NCI-H2081 treated with DMSO at 0.1 percent for 48 hours (cell line): Measurements from ENCODE around the gene TRIM2.

Source experiments
- DNase-seq: peaks from one replicate; lab custom pipeline; 2025; lab: John Stamatoyannopoulos, UW

TRIM2 gene

DNA sequence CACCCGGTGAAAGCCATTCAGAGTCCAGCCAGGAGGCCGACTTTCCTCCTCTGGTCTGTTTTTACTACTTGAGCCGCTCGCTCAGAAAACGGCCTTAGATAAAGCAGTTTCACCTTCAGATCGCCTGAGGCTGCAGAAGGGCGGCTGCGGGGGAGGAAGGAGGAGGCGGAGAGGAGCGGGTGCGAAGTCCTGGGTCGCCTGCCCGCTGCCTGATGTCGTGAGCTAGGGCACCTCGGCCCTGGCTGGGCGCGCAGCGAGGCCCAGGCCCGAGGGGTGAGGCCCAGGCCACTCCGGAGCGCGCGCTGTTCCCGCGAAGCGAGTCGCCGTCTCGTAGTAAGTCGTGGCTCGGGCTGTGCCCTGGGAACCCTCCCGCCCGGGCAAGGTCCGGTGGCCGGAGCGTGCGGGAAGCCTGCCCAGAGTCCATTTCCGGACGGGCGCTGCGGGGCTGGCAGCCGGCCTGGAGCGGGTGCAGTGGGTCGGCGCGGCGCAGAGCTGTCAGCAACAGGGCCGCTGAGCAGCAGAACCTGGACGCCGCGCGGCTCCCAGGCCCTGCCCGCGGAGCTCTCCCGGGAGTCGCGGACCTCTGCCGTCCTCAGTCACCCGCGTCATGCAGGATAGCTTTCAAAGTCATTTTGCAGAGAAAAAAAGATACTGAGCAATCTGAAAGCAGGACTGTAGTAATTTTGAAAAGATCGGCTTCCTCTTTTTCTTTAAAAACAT is 18.6 kb downstream of the TRIM2 start:
- DNase-seq = no peak

DNA sequence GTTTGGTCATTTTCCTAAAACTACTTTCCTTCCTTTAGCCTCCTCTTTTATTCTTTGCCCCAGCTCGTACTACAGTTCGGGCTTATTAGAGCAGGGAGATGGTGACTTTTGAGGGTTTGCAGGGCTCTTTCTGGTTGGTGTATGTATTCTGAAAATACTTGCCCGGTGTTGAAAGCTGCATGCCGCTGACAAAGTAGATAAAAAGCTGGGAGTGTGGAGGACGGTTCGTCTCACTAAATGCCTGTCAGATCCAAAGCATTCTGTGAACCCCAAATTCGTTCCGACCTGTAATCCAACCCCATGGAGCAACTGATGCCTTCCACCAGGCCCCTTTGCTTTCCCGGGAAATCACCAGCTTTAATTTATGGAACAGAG is 19.2 kb downstream of the TRIM2 start:
- DNase-seq = no peak

DNA sequence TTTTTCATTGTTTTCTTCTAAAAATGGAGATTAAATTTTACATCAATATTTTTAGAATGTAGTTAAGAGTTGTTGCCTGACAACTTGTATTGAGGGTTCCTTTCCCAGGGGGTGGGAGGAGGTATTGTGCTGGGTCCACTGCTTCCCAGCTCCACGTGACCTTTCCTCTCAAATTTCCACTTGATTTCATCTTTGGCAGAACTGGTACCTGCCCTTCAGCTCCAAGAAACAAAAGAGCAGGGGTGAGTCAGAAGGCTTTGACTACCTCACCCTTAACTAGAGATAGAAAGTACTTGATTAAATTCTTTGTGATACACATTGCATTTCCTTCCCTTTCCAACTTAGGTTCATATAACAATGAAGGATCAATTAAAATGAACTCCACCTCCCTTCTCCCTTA is 19.7 kb downstream of the TRIM2 start:
- DNase-seq = no peak

DNA sequence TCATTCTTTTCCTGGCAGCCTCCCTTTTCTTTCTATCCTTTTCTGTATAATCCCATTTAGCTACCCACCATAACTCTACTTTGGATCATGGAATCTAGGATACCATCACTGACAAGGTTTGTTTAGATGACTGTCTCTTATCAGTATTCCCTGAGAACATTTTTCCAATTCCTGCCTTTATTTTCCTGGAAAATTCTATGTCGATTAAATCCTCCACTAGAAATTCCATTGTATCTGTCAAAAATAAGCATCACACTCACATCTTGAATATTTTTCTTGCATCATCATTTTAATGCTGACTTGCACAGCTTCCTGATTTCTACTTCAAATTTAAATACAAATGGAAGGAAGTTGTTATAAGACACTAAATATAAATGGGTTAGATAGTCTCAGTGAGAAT is 20.2 kb downstream of the TRIM2 start:
- DNase-seq = no peak

GRCh38 chr4:153227469-153228075 is 23.3 kb downstream of the TRIM2 start:
- no peak for DNase-seq

GRCh38 chr4:153228512-153229140 is 24.4 kb downstream of the TRIM2 start:
- DNase-seq = no peak

GRCh38 chr4:153229545-153229944 is 25.3 kb downstream of the TRIM2 start:
- DNase-seq = no peak

DNA sequence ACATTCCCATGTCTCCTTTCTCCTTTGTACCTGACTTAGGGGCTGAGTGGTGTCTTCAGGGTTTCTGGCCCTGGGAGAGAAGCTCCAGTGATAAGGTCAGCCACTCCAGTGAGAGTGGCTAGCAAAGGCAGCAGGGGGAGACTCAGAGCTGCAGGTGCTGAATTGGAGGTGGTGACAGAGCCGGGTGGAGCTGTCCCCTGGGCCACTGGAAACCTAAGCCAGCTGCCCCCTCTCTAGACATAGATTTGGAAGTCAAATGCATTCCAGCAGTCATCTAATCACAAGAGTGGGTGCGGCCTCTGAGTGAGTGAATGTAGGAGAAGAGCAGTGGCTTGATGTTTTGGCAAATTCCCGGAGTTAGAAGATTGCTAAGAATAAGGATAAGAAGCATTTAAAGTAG is 28.5 kb downstream of the TRIM2 start:
- no peak for DNase-seq

DNA sequence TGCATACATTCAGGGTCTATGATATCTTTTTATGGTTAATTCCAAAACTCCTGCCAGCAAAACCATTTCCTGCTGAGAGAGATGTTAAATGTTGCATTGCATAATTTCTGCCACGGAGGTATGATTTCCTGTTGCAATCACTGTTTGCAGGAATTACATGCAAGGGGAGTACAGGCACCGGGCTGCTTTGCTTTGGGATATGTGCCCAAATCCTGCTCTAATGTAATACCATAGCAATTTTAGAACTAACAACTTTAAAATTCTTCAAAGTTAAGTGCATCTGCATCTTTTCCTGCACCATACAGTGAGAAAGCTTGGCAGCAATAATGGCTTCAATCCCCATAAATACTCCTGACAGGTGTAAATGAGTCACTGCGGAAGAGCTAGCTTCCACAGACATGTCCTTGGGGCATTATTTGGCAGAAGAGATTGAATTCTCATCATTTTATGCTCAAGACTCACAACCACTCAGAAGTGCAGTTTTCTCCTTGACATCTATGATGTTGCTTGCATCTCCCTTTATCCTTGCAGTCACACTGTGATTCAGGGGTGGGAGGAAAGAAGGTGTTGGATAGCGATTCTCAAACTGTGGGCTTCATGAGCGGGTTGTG is 29.6 kb downstream of the TRIM2 start:
- DNase-seq = no peak

DNA sequence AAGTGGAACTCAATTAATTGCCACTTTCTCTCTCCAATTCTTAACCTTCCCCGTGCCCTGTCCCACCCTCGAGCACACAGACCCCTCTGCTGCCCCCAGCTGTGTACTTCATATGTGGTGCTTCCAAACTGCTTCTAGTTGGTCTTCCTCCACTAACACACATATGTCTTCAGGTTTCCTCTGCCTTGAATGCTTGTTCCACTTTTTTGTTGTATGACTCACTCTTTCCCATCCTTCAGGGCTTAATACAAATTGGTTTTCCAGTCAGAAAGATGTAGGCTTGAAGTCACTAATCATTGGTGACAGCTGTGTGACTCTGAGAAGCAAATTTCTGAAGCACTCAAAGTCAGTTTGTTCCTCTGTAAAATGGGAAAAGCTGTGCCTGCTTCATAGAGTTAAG is 30.6 kb downstream of the TRIM2 start:
- DNase-seq = no peak

- DNase-seq = no peak
These were observed 34.1 kb downstream of the TRIM2 start for GRCh38 chr4:153238135-153238919.

DNA sequence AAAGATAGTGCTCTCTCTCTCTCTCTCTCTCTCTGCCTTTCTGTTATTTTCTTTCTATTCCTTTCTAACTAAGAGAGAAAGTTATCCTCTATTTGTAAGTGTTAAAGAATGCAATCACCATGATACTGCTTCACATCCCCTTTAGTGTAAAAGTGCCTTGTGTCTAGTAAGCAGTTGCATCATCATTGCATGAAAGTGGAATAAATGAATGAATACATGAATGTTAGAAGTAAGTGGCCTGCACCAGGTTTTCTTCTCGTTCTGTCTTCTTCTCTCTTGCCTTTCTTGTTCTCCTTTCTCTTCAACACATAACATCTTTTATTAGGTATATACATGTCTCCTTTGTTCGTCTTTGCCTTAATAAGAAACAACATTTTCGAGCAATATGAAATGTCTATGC is 35.2 kb downstream of the TRIM2 start:
- DNase-seq = no peak

DNA sequence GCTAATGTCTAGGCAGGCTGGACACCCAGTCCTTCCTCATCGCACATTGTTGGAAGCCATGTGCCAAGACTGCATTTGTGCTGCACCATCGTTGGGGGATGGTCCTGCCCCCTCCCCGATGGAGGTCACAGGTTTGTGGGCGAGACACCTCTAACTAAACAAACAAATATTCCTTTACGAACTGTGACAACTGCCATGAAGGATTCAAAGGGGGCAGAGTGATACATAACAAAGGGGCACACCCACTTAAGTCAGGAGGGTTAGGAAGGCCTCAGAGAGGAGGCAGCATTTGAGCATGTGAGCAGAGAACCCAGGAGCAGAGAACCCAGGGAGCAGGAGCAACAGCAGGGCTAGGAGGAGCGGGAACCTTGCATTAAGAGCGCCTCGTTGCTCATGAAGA is 37.1 kb downstream of the TRIM2 start:
- no peak for DNase-seq

DNA sequence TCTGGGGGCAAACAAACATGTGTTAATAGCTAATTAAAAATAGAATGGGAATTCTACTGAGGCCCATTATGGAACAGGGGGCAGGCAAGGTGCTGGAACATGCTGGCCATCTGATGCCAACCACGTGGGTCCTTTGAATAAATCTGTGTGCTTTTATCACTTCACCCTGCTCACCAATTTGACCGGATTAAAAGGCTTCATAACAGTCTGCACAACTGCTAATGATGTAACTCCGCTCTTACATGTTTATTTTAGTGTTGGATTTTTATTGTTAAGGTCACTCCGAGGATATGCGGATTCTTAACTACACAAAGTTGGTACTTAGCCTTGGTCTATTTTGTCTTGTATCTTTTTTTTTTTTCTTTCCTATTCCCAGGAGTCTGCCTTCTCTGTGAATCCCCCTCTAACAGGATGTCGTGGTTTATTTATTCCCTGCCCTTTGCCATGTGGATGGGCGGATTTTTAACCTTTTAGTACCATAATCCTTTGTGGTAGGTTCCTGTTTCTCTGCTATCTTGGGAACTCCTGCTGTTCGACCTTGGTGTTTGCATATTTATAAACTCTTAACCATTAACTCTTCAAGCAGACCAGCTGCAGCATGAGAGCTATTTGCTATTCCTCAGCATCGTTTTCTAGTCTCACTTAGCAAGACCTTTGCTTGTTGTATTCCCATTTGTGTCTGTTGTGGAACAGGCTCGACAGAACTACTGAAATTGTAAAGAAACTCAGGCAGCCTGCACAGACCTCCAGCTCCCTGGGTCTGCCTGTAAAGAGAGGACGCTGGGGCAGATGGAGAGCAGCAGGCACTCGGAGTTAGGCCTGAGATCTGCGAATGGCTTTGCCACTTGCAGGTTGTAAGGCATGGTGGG is 38.0 kb downstream of the TRIM2 start:
- no peak for DNase-seq

- DNase-seq = no peak
These were observed 38.6 kb downstream of the TRIM2 start for GRCh38 chr4:153242839-153243324.

DNA sequence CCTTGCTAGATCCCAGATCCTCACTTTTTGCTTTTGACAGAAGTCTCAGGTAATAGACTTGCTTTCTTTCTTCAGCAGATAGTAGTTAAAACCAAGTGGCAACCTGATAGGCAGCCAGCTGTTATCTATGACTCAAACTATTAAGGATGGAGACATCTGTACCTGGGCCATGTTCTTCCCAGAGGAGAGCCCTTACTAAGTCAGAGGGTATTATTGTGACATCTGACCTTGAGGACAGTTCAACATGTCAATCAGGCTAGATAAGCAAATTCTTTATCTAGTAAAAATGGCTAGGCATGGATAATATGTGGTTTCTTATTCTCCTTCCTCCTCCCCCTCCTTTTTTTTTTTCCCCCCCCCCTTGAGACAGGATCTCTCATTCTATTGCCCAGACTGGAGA is 39.2 kb downstream of the TRIM2 start:
- DNase-seq = no peak

- no peak for DNase-seq
These were observed 40.7 kb downstream of the TRIM2 start for GRCh38 chr4:153244969-153245368.

GRCh38 chr4:153245775-153246174 is 41.5 kb downstream of the TRIM2 start:
- no peak for DNase-seq

DNA sequence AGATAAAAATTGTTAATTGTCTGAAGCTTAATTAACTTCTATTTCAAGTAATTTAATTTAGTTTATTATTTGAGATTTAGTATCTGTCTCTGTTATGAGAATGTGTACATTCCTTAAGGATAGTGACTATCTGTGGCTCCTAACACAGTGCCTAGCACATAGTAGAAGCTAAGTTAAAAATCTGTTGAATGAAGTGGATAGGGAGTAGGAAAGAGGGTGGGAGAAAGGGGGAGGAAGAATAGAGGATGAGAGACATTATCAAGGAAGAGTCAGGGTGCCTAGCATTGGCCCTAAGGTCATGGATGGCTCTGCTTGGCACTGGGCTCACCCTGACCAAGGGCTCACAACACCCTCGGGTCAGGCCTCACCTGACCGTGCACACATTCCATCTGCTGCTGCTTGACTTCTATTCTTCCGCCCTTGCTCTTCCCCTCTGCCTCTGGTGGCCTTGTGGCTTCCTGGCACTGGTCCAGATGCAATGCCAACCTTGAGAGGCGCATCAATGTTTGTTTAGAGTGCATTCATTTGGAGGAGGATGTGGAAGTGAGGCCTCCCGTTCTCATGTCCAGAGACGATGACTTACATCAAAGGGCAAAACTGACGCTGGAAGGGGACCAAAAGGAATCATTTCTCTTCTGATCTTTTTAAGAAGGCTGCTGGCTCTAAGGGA is 42.3 kb downstream of the TRIM2 start:
- no peak for DNase-seq

DNA sequence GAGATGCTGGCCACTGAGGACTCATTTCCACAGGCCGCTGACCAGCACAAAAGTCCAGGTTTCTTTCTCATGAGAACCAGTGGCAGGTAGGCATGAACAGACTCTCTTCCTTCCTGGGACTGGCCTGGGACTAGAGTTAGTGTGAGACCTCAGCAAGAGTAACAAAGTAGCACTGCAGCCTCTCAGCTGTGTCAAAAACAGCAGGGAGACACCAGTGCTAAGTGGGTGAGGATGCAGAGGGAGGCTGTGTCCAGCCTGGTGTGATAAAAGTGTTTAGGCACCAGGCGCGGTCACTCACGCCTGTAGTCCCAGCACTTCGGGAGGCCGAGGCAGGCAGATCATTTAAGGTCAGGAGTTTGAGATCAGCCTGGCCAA is 42.9 kb downstream of the TRIM2 start:
- no peak for DNase-seq
